NK-92 (cell line): ENCODE measurements around the gene PRKAA2.

Experiments used
- DNase-seq: peaks from one replicate; lab custom pipeline; 2025; ENCODE audit not compliant: unreplicated experiment; lab: John Stamatoyannopoulos, UW

PRKAA2 gene

DNA sequence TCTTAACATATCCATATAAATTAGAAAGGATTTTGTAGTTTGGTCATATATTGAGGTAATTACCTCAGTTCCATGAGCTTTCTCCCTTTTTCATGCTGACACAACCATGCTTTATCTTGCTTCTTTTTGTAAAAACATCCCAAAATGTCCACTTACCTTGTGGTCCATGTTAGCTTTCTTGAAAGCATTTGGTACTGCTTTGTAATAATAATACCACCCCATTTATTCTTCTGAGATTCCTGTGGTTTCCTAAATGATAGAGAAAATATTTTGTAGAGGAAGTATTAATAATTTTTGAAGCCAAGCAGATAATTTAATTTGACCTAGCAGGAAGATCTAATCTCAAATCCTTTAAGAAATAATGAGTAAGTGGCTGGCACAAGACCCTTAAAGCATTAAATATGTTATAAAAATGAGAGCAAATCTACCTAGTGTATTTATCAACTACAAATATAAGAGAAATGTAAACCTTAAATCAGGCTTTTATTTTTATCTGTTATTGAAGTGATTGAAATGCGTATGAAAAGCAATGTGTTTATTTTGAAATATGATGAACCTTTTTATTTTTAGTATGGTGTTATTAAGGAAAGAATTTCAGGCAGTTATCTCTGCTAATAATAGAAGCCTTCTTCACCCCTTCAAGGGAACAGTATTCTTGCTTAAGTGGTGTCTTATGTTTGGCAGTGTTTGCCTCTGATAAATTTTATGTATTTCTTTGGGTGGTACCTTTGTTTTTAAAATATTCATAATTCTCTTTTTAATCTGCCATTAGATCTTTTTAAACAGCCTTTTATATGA is 9.2 kb downstream of the PRKAA2 start:
- DNase-seq = no peak

DNA sequence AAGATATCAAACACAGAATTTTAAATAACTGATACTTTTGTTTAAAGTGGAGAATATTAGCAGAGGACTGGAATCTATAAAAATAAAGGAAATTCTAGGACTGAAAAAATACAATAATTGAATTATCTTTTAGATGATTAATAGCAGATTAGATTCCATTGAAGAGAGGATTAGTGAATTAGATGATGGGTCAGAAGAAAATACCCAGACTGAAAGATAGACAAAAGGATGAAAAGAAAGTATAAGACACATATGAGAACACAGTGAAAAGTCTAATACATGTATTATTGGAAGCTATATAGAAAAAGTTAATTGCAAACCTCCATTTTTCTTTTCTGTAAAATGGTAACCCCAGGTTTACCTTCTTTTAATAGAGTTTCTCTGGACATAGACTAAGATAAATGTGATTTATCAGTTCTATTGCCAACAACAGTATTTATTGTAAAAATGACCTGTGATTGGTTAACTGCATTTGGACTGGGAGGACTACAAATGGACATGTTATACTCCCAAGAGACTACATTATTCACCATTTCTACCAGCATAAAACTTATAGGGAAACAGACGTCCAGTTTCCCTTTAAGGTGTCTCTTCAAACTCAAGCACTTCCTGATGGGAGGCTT is 11.0 kb downstream of the PRKAA2 start:
- DNase-seq = no peak

DNA sequence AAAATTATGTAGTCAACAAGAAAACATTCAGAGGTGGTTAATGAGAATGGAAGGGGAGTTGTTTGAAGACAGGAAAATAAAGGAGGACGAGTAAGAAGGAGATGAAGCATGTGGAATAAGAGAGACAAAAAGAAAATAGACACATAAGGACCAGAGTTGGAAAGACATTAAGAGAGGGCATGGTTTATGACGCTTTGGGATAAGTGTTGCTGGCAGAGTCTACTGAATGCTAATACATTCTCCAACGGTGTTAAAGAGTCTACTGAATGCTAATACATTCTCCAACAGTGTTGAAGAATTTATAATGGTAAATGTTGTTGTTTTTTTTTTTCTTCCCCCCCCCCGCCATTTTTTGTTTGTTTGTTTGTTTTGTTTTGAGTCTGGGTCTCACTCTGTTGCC is 13.1 kb downstream of the PRKAA2 start:
- no peak for DNase-seq

DNA sequence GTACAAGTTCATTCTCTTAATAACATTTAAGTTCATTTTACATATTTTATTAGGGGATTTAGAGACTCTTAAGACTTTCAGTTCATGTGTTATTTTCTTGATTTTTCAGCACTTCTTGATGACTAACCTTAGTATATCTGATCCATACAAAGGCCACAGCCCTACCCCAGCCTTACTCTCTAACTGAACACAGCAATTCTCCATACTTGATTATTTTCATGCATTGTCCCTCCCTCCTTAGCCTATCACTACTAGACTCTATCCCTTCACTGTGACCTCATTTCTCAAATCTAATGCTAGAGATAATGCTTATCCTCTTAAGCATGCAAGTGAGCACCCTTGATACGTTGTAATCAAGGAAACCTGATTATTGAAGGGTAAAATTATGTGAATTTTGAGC is 15.2 kb downstream of the PRKAA2 start:
- no peak for DNase-seq

DNA sequence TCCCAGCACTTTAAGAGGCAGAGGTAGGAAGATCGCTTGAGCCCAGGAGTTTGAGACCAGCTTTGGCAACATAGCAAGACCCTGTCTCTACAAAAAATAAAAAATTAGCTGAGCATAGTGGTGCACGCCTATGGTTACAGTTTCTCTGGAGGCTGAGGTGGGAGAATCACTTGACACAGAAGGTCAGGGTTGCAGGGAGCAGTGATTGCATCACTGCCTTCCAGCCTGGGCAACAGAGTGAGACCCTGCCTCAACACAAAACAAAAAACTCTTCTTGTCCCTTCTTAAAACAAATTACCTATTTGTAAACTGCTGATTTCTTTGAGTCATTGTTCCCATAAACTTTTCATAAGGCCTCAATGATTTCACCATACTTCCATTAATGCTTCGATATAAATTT is 18.7 kb downstream of the PRKAA2 start:
- DNase-seq = no peak

DNA sequence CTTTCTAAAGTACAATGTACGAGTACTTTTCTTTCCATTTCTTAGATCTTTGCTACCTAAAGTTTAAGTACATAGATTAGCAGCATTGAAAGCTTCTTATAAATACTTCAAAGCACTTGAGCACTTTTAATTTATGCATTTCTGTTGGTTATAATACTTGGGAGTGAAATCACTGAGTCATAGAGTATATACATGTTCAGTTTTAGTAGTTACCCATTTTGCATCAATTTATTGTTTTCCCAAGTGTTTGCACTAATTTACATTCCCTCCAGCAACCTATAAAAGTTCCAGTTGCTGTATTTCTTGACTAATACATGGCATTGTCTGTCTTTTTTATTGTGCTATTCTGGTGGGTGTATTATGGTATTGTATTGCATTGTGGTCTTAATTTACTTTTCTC is 20.3 kb downstream of the PRKAA2 start:
- DNase-seq = no peak

DNA sequence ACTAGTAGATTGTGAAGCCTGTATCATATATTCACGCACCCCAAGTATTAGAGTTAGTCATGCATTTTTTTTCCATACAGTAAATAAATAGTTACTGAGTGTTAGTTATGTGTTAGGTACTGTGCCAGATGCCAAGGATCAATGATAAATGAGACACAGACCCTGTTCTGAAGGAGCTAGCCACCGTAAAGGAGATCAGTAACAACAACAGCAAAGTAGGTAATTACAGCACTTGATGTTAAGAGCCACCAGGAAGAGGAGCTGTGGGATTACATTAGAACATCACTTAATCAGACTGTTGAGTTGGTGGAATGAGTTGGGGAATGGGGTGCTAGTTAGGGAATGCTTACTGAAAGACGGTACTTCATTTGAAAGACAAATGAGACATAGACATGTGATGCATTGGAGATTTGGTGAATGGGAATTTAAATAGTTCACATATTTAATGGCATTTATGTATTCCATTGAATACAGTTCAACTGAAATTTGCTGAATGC is 21.0 kb downstream of the PRKAA2 start:
- DNase-seq = no peak

DNA sequence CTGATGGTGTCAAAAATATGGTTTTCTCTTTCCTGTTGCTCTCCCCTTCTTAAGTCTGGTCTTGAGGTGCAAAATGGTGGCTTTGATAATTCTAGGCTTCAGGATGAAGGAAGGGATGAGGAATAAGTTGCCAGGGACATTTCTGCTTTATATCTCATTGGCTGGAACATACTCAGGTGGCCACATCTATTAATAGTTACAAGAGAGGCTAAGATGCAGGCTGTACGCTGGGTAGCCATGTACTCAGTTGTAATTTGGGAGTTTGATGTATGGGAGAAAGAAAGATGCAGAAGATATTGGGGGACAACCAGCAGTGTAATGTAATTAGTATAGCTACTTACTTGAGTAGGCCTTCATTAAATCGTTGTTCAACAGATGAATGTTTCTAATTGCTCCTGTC is 25.2 kb downstream of the PRKAA2 start:
- DNase-seq = no peak

DNA sequence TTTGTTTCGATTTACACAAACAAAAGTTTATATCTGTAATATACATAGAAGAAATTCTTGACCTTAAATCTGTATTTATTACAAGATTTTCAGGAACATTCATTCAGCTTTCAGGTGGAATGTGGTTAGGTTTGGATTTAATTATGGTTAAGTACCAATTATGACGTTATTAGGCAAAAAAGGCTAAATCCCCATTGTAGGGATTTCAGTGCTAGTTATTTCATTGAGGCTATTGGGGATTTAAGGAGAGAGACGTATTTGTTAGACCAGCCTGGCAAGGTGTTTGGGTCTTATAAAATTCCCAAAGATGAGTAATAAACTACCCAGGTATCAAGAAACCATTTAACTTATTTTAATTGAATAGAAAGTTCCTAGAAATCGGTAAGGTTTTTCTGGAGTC is 26.0 kb downstream of the PRKAA2 start:
- DNase-seq = no peak

DNA sequence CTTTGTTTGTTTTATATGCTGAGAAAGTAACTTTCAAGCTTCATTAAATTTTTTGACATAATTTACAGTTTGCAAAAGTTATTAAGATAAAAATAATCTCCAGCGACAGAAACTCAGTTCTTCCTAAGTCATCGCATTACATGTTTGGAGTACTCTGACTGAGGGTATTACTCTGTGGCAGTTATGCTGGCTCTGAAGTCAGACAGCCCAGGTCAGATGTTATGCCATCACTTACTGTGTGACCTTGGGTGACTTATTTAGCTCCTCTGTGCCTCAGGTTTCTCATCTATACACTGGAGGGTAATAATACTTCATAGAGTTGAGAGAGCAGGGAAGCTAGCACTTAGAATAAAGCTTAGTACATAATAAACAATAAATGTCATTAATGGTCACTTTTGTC is 26.4 kb downstream of the PRKAA2 start:
- DNase-seq = no peak

DNA sequence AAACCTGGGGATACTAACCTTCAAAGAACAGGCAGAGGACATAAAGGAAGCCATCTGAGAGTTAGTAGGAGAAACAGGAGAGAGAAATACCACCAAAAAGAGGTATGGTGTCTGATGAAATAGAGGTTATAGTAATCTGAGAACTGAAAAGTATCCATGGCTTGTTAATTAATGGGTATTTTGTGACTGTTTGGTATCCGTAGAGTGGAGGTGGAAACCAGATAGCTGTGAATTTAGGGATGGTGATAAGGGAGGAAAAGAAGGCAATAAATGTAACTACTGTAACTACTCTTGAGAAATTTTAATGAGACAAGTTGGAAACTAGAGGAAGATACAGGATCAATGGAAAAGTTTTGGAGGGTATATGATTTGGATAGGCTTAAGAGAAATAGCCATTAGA is 27.5 kb downstream of the PRKAA2 start:
- DNase-seq = no peak

DNA sequence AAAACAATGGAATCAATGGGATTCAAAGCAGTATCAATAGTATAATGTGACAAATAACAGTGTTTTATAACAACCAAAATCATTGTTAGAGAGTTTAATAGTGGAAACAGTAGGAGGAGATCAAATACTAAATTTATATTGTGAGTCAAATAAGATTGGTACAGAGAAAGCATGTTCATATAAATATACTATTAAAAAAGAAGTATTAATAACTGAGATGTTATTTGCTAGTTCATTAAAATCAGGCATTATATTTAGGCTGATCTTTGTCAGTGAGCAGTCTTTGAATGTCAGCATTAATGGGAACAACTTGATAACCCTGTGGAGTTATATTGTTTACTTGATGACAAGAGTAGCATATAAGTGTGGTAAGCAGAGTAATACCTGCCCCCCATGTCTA is 30.6 kb downstream of the PRKAA2 start:
- DNase-seq = no peak

DNA sequence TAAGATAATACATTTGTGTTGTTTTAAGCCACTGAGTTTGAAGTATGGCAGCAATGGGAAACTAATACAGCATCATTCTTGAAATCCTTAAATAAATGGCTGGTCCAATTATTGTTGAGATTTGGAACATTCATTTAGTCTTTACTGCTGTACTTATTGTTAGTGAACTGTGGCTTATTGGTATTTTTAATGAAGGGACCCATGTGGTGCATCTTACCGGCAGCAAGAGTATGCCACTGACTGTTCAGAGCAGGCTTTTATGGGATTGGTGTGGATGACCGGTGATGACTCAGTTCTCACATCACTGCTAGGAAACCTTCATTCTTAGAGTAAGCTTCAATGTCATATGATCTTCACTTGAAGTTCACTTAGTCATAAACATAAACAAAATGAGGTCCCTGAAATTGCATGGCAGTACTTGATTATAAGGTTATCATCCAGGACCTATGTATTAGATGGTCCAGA is 31.5 kb downstream of the PRKAA2 start:
- no peak for DNase-seq

DNA sequence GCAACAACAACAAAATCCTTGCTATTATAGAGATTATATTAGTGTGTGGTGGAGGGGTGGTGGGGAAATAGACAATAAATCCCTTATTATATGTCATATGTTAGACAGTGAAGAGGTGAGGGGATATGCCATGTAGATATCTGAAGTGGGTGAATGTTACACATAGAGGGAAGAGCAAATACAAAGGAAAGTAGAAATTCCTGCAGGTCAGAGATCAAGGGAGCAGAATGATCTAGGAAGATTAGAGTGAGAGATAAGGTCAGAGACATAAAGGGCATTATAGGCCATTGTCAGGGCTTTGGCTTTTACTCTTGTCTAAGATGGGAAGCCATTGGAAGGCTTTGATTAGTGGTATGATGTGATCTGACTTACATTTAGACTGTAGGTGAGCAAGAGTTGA is 38.5 kb downstream of the PRKAA2 start:
- DNase-seq = no peak

DNA sequence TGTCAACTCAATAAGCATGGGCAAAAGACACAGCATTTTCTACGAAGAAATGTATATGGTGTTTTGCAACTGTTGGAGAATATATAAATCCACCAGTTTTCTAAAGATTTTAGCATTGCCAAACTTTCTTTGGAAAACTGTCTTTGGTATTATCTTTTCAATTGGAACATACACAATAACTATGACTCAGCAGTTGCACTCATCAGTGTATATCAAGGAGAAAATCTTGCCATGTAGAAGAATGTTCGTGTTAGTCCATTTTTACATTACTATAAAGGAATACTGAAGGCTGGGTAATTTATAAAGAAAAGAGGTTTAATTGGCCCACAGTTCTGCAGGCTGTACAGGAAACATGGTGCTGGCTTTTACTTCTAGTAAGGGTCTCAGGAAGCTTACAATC is 41.1 kb downstream of the PRKAA2 start:
- no peak for DNase-seq

DNA sequence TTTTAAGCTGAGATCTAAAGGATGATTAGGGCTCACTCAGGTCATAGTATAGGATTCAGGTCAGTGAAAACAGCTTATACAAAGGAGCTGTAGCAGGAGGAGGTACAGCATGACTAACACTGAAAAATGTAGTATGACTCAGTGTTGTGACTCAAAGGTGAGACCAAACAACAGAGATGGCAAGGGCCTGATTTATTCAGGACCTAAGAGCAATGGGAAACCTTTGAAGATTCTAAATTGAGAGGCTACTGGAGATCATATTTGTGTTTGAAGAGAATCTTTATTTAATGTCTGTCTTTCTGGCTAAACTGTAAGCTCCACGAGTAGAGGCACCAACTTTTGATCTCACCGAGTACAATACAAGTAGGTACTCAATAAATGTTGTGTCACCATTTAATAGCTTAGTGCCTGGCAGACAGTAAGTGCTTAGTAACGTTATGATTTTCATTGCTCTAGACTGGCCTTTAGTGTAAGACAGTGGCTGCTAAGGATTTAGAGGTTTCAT is 43.5 kb downstream of the PRKAA2 start:
- DNase-seq = no peak

DNA sequence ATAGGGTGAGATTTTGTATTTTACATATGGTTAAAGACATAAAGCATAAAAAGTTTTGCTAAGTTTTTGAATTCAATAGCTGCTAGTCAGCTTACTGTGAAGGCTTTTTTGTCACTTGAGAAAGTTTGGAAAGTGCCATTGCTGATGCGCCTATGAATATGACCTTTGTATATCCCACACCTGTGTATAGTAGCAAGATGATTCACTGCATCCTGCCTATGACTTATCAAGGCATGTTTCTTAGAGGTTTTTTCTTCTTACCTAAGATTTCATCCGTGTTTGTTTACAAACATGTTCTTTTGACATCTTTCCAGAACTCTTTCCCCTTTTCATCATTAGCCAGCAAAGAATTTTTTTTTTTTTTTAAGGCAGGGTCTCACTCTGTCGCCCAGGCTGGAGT is 51.5 kb downstream of the PRKAA2 start:
- no peak for DNase-seq

DNA sequence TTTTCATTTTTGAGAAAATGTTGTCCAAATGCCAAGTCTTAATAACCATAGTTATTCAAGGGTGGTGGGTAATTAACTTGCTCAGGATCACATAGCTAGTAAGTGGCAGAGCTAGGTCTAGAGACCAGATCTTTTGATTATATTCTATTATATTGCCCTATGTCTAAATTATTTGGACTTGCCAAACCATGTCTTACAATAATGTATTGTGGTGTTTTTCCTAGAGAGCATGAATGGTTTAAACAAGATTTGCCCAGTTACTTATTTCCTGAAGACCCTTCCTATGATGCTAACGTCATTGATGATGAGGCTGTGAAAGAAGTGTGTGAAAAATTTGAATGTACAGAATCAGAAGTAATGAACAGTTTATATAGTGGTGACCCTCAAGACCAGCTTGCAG is 58.6 kb downstream of the PRKAA2 start:
- DNase-seq = no peak

DNA sequence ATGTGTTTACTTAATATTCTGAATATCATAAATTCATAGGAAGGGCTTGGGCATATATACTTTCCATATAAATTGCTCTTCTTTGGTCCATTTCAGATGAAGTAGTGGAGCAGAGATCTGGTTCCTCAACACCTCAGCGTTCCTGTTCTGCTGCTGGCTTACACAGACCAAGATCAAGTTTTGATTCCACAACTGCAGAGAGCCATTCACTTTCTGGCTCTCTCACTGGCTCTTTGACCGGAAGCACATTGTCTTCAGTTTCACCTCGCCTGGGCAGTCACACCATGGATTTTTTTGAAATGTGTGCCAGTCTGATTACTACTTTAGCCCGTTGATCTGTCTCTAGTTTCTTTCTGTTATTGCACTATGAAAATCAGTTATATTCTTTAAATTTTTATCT is 62.3 kb downstream of the PRKAA2 start:
- DNase-seq = no peak

DNA sequence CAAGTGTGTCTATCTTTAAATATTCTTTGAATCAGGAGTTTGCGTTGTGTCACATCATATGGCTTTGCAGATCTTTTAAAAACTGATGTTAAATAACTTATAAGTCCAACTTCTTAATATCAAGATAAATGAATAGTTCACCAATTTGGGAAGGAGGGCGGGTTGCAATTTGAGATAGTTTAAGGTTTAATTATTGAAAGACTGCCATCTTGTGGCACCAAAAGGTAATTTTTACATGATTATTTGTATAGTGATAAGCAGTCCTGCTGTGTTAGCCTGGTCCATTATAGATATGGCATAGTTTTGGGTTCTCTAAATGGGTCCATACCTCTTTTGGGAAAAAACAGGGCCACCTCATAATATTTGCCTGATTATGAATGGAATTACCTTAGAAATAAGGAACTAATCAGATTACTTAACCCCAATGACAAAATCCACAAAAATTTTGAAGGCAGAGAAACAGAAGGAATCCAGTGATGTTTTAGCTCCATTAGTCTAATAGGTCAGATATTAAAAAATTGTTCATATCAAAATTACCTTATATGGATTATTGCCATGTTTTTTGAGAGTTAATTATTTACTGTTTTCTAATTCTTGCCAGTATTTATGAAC is 64.3 kb downstream of the PRKAA2 start:
- no peak for DNase-seq

DNA sequence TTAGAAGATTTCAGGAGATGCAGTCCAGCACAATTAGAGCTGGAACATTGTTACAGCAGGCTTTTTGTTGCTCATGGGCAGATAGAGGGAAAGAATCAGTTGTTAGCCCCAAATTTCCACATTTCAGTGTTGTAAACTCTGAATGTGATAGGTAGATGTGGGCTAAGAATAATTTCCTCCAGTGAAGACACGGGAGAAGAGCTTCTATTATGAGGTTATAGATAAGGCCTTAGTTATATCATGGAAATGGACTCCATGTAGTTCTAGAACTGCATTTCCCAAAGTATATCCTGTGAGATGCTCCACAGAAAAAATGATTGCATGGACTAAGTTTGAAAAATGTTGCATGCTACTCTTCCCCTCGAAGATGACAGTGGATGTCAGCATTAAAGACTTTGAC is 64.9 kb downstream of the PRKAA2 start:
- DNase-seq = no peak

DNA sequence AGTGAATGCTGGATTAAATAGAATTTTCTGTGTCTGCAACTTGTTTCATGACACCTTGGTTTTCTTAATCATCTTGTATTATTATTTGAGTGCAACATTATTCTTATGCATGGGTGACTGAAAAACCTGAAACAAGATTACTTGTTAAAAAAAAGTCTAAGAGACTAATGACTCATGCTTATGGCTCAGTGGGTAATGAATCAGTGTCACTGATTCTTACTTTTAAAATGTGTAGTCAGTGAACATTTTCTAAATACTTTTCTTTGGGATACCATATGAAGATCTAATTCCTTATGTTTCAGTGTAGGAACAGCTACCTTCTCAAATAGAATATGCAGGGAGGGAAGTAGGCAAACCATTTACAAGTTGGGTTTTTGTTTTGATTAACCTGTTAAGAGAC is 65.5 kb downstream of the PRKAA2 start:
- DNase-seq = no peak
